ENCODE data around the gene EFCAB11.

DNA sequence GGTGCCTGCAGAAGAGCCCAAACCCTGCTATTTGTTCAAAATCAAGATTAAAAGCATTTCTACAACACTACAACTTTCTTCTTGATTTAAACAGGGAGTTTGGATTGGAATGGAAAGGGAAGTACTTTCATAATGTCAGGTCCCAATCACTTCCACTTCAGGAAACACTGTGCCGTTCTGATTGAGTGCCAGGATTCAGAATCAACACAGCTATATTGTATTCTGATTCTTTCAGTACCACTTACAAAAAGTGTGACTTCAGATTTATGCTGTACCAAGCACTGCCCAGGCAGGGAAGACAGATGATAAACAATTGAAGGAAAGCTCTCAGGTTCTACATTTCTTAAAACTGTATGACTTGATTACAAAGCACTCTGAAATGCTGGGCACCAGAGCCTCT lies 4.4 kb upstream of the EFCAB11 start:
- TF ChIP-seq, protein P1, sequence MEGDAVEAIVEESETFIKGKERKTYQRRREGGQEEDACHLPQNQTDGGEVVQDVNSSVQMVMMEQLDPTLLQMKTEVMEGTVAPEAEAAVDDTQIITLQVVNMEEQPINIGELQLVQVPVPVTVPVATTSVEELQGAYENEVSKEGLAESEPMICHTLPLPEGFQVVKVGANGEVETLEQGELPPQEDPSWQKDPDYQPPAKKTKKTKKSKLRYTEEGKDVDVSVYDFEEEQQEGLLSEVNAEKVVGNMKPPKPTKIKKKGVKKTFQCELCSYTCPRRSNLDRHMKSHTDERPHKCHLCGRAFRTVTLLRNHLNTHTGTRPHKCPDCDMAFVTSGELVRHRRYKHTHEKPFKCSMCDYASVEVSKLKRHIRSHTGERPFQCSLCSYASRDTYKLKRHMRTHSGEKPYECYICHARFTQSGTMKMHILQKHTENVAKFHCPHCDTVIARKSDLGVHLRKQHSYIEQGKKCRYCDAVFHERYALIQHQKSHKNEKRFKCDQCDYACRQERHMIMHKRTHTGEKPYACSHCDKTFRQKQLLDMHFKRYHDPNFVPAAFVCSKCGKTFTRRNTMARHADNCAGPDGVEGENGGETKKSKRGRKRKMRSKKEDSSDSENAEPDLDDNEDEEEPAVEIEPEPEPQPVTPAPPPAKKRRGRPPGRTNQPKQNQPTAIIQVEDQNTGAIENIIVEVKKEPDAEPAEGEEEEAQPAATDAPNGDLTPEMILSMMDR (IDR thresholded peaks at IDR 0.05; ENCODE audit: low read depth, low read length, poor library complexity, severe bottlenecking) = no peak
- TF ChIP-seq EZH2phosphoT487 (IDR thresholded peaks at IDR 0.05; ENCODE audit: borderline replicate concordance, low read length) = no peak
